SK-N-SH (cell line): ENCODE data around the gene DIAPH2.

Source experiments
- CHD2 ChIP-seq: fragments of 150-350 bp; IDR thresholded peaks from 2 replicates; pipeline ENCODE4 v1.6.1; 2018; ENCODE audit warnings: low read length; ENCODE audit not compliant: partially characterized antibody
- FOXJ3 ChIP-seq: sonication (generic); formaldehyde crosslinking; IDR thresholded peaks from 2 replicates; pipeline ENCODE4 v1.5.1; 2020; ENCODE audit warnings: mild to moderate bottlenecking, missing genetic modification reagents
- FOXM1 ChIP-seq: IDR thresholded peaks from 2 replicates; pipeline ENCODE4 v1.4.0; 2012; ENCODE audit warnings: low read depth, mild to moderate bottlenecking
- GATA2 ChIP-seq: sonication (generic); formaldehyde crosslinking; IDR thresholded peaks from 2 replicates; pipeline ENCODE4 v1.5.0; 2020; ENCODE audit warnings: mild to moderate bottlenecking, missing genetic modification reagents
- JUND ChIP-seq: IDR thresholded peaks from 2 replicates; pipeline ENCODE4 v1.4.0; 2012
- POLR2AphosphoS5 ChIP-seq: IDR thresholded peaks from 2 replicates; pipeline ENCODE4 v1.6.1; 2012; ENCODE audit warnings: low read depth, low read length
- RFX5 ChIP-seq: IDR thresholded peaks from 2 replicates; pipeline ENCODE4 v1.6.1; 2012; ENCODE audit warnings: mild to moderate bottlenecking, improper control_type of control experiment, low read length
- RXRA ChIP-seq: IDR thresholded peaks from 2 replicates; pipeline ENCODE4 v1.4.0; 2012; ENCODE audit warnings: low read depth, mild to moderate bottlenecking, borderline replicate concordance
- TF ChIP-seq, protein P1 (sequence below): fragments of 200-600 bp; sonication (generic); IDR thresholded peaks from 2 replicates; pipeline ENCODE4 v1.6.1; 2017; ENCODE audit warnings: antibody characterized with exemption, mild to moderate bottlenecking, moderate library complexity
- TF ChIP-seq, protein P2 (sequence below): IDR thresholded peaks from 2 replicates; pipeline ENCODE4 v1.4.0; 2012; ENCODE audit warnings: low read depth
- TF ChIP-seq, protein P3 (sequence below): IDR thresholded peaks from 2 replicates; pipeline ENCODE4; 2012
- TF ChIP-seq, protein P4 (sequence below): IDR thresholded peaks from 2 replicates; pipeline ENCODE4 v1.4.0; 2012; ENCODE audit warnings: low read depth, borderline replicate concordance

DNA sequence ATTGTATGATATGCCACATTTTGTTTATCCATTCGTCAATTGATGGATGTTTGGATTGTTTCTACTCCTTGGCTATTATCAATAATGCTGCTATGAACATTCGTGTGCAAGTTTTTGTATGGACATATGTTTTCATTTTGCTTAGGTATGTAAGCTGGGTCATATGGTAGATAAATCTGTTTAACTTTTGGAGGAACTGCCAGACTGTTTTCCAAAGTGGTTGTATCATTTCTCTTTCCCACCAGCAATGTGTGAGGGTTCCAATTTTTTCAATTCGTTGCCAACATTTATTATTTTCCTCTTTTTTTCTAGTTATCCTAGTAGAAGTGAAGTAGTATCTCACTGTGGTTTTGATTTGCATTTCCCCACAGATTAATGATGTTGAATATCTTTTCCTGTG is 71.8 kb downstream of the DIAPH2 start:
- no peak for TF ChIP-seq FOXJ3 (CRISPR knock-in tag)
- TF ChIP-seq, protein P1, sequence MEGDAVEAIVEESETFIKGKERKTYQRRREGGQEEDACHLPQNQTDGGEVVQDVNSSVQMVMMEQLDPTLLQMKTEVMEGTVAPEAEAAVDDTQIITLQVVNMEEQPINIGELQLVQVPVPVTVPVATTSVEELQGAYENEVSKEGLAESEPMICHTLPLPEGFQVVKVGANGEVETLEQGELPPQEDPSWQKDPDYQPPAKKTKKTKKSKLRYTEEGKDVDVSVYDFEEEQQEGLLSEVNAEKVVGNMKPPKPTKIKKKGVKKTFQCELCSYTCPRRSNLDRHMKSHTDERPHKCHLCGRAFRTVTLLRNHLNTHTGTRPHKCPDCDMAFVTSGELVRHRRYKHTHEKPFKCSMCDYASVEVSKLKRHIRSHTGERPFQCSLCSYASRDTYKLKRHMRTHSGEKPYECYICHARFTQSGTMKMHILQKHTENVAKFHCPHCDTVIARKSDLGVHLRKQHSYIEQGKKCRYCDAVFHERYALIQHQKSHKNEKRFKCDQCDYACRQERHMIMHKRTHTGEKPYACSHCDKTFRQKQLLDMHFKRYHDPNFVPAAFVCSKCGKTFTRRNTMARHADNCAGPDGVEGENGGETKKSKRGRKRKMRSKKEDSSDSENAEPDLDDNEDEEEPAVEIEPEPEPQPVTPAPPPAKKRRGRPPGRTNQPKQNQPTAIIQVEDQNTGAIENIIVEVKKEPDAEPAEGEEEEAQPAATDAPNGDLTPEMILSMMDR, result no peak
- TF ChIP-seq JUND, result no peak
- no peak for TF ChIP-seq RFX5
- TF ChIP-seq, protein P2, sequence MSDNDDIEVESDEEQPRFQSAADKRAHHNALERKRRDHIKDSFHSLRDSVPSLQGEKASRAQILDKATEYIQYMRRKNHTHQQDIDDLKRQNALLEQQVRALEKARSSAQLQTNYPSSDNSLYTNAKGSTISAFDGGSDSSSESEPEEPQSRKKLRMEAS, result no peak
- no peak for TF ChIP-seq FOXM1
- TF ChIP-seq, protein P3, sequence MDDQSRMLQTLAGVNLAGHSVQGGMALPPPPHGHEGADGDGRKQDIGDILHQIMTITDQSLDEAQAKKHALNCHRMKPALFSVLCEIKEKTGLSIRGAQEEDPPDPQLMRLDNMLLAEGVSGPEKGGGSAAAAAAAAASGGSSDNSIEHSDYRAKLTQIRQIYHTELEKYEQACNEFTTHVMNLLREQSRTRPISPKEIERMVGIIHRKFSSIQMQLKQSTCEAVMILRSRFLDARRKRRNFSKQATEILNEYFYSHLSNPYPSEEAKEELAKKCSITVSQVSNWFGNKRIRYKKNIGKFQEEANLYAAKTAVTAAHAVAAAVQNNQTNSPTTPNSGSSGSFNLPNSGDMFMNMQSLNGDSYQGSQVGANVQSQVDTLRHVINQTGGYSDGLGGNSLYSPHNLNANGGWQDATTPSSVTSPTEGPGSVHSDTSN, result no peak
- no peak for TF ChIP-seq CHD2
- no peak for TF ChIP-seq POLR2AphosphoS5
- TF ChIP-seq, protein P4, sequence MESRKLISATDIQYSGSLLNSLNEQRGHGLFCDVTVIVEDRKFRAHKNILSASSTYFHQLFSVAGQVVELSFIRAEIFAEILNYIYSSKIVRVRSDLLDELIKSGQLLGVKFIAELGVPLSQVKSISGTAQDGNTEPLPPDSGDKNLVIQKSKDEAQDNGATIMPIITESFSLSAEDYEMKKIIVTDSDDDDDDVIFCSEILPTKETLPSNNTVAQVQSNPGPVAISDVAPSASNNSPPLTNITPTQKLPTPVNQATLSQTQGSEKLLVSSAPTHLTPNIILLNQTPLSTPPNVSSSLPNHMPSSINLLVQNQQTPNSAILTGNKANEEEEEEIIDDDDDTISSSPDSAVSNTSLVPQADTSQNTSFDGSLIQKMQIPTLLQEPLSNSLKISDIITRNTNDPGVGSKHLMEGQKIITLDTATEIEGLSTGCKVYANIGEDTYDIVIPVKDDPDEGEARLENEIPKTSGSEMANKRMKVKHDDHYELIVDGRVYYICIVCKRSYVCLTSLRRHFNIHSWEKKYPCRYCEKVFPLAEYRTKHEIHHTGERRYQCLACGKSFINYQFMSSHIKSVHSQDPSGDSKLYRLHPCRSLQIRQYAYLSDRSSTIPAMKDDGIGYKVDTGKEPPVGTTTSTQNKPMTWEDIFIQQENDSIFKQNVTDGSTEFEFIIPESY, result no peak
- no peak for TF ChIP-seq RXRA
- TF ChIP-seq GATA2 (CRISPR knock-in tag), result no peak
